ENCODE results near the gene KDELR3. TPM values are rescaled to one million over a fixed set of nuclear protein-coding genes. Genes with fewer than 3 reads are reported as not detected.

The KDELR3 gene
- polyA plus RNA-seq, 3 donors: not detected

GRCh38 chr22:38485783-38486182, 17.9 kb downstream of the KDELR3 start:
- Histone ChIP-seq H3K9ac (ENCODE audit: insufficient read depth, low read length, poor library complexity, severe bottlenecking) (no peak overlapping the region), H3K27me3 (ENCODE audit: control insufficient read depth in 2 of 2, insufficient read depth in 2 of 2, low read length in 2 of 2) (no peaks in the 10 kb centered on the region), H3K36me3 (replicated peaks in 1 of 2; ENCODE audit: control insufficient read depth in 1 of 2, insufficient read depth in 2 of 2, low read length in 2 of 2) (peaks cover 91 to 97% of the 10 kb centered on the region in 2 donors), H3K9me3 (replicated peaks in 1 of 2; ENCODE audit: control insufficient read depth in 1 of 2, insufficient read depth in 1 of 2, low read length in 2 of 2) (no peaks in the 10 kb centered on the region), H3K4me1 (ENCODE audit: control insufficient read depth in 1 of 2, insufficient read depth in 2 of 2, low read length in 2 of 2) (no peaks in the 10 kb centered on the region), H3K4me3 (replicated peaks in 1 of 3; ENCODE audit: low read depth in 2 of 3, low read length in 3 of 3) (no peak overlapping the region), H2AFZ (ENCODE audit: insufficient read depth, low read depth, low read length, poor library complexity, severe bottlenecking) (no peak overlapping the region), H3K79me2 (ENCODE audit: insufficient read depth, low read length) (peaks cover 13% of the 10 kb centered on the region), H3K27ac (ENCODE audit: low read depth in 1 of 2, low read length in 2 of 2) (no peak overlapping the region), H4K20me1 (ENCODE audit: insufficient read depth, low read length) (peaks cover 99% of the 10 kb centered on the region), H3K4me2 (replicated peaks; ENCODE audit: extremely low read depth, low read length, poor library complexity, severe bottlenecking) (no peak overlapping the region)
- H3K27ac Mint-ChIP-seq: peak overlapping the region in 1 of 7 donors; percentile 42
- no peaks in the 10 kb centered on the region for H3K9me3 Mint-ChIP-seq
- no peaks in the 10 kb centered on the region for H3K27me3 Mint-ChIP-seq (ENCODE audit: low read depth in 3 of 3)
- H3K36me3 Mint-ChIP-seq: peaks cover 89 to 93% of the 10 kb centered on the region in 2 donors
- 78% methylated on average over 3 of the region's 5 CpGs for WGBS (ENCODE audit: insufficient coverage)
- intact Hi-C loops (cut with micrococcal nuclease): no loop called here
- H3K4me1 Mint-ChIP-seq: no peaks in the 10 kb centered on the region
- H3K4me3 Mint-ChIP-seq: no peak overlapping the region
- TF ChIP-seq, protein P1, sequence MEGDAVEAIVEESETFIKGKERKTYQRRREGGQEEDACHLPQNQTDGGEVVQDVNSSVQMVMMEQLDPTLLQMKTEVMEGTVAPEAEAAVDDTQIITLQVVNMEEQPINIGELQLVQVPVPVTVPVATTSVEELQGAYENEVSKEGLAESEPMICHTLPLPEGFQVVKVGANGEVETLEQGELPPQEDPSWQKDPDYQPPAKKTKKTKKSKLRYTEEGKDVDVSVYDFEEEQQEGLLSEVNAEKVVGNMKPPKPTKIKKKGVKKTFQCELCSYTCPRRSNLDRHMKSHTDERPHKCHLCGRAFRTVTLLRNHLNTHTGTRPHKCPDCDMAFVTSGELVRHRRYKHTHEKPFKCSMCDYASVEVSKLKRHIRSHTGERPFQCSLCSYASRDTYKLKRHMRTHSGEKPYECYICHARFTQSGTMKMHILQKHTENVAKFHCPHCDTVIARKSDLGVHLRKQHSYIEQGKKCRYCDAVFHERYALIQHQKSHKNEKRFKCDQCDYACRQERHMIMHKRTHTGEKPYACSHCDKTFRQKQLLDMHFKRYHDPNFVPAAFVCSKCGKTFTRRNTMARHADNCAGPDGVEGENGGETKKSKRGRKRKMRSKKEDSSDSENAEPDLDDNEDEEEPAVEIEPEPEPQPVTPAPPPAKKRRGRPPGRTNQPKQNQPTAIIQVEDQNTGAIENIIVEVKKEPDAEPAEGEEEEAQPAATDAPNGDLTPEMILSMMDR (IDR thresholded peaks at IDR 0.05): no peak
- DNase-seq: no peak

GRCh38 chr22:38487946-38488345, 20.1 kb downstream of the KDELR3 start:
- DNase-seq: no peak
- no CpG with 5 or more reads among the region's 6 CpGs for WGBS (ENCODE audit: insufficient coverage)
- intact Hi-C loops (cut with micrococcal nuclease): no loop called here
- Mint-ChIP-seq H3K4me3 (no peak overlapping the region), H3K36me3 (peaks cover 86 to 95% of the 10 kb centered on the region in 2 donors), H3K4me1 (no peaks in the 10 kb centered on the region), H3K9me3 (no peaks in the 10 kb centered on the region), H3K27ac (peak overlapping the region in 2 of 7 donors; percentile 16 to 17), H3K27me3 (ENCODE audit: low read depth in 3 of 3) (no peaks in the 10 kb centered on the region)
- no peak overlapping the region for H3K4me3 ChIP-seq (replicated peaks in 1 of 3; ENCODE audit: low read depth in 2 of 3, low read length in 3 of 3)
- no peaks in the 10 kb centered on the region for H3K4me1 ChIP-seq (ENCODE audit: control insufficient read depth in 1 of 2, insufficient read depth in 2 of 2, low read length in 2 of 2)
- peaks cover 99% of the 10 kb centered on the region for H4K20me1 ChIP-seq (ENCODE audit: insufficient read depth, low read length)
- peaks cover 95 to 98% of the 10 kb centered on the region in 2 donors for H3K36me3 ChIP-seq (replicated peaks in 1 of 2; ENCODE audit: control insufficient read depth in 1 of 2, insufficient read depth in 2 of 2, low read length in 2 of 2)
- peak overlapping the region in 1 of 2 donors; percentile 21 for H3K27ac ChIP-seq (ENCODE audit: low read depth in 1 of 2, low read length in 2 of 2)
- no peak overlapping the region for H3K4me2 ChIP-seq (replicated peaks; ENCODE audit: extremely low read depth, low read length, poor library complexity, severe bottlenecking)
- no peaks in the 10 kb centered on the region for H3K9me3 ChIP-seq (replicated peaks in 1 of 2; ENCODE audit: control insufficient read depth in 1 of 2, insufficient read depth in 1 of 2, low read length in 2 of 2)
- no peaks in the 10 kb centered on the region for H3K27me3 ChIP-seq (ENCODE audit: control insufficient read depth in 2 of 2, insufficient read depth in 2 of 2, low read length in 2 of 2)
- TF ChIP-seq, protein P1 (IDR thresholded peaks at IDR 0.05): no peak
- no peak overlapping the region for H2AFZ ChIP-seq (ENCODE audit: insufficient read depth, low read depth, low read length, poor library complexity, severe bottlenecking)
- H3K79me2 ChIP-seq (ENCODE audit: insufficient read depth, low read length): peaks cover 22% of the 10 kb centered on the region
- no peak overlapping the region for H3K9ac ChIP-seq (ENCODE audit: insufficient read depth, low read length, poor library complexity, severe bottlenecking)
